NCI-H2107 (cell line): ENCODE data around the gene ODAD4.
"Not testable (repeated sequence)": the region's sequence is repeated elsewhere in the genome, so short reads cannot be mapped to it uniquely, and the experiment has no call there.

Source experiments
- DNase-seq: peaks from one replicate; lab custom pipeline; 2025; lab: John Stamatoyannopoulos, UW

The ODAD4 gene

DNA sequence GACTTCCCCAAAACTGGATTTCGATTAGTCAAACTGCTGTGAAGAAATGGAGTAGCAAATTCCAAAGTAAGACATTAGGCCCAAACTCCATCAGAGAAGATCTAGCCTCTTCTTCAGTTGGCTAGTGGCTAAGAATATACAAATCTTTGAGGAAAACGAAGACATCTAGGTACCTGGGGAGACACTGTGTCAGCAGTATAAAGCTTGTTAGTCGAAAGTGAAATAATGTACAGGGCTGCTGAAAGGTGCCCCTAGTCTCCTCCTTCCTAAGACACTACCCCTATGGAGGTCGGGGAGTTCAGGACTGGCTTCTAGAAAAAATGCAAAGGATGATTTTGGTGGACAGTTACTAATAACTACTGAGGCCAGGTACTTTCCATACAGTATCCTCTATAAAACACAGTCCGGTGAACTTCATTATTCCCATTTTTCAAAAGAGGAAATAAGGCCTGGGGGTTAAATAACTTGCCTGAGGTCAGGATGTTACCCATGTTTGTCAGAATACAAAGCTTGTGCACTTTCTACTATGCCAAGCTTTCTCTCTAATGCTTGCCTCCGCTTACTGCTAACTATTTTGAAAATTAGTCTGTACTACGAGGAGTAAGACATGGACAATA lies 71.9 kb downstream of the ODAD4 start:
- no peak for DNase-seq

DNA sequence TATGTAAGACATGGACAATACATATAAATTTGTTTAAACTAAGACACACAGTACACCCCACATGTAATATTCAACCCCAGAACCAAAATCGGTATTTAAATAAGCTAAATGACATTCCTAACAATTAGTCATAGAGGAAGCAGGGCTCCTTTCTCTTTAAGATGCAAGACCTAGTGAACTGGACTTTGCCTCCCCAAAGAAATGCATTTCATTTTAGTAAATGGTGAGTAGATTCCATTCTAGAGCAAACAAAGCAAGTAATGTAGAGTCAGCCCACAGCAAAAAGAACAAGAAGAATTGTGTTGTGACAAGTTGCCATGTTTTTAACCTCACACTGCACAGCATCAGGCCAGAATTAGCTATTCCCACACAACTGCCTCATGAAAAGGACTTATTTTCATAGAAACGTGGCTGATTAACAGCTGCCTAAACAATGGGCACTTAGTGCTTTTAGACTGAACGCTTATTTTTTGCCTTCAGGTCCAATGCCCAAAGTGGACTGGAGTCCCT lies 72.4 kb downstream of the ODAD4 start:
- no peak for DNase-seq

GRCh38 chr17:42005166-42005565 lies 74.7 kb downstream of the ODAD4 start:
- no peak for DNase-seq

- no peak for DNase-seq
Measured at GRCh38 chr17:42009170-42009569, 78.8 kb downstream of the ODAD4 start.

- DNase-seq: not testable (repeated sequence)
Measured at GRCh38 chr17:42010266-42010680, 79.9 kb downstream of the ODAD4 start.

GRCh38 chr17:42010898-42011516 lies 80.6 kb downstream of the ODAD4 start:
- no peak for DNase-seq

- DNase-seq: not testable (repeated sequence)
Measured at GRCh38 chr17:42012363-42012762, 81.9 kb downstream of the ODAD4 start.

- not testable (repeated sequence) for DNase-seq
Measured at GRCh38 chr17:42013740-42014139, 83.3 kb downstream of the ODAD4 start.
